EL (cell line): Measurements from ENCODE around the gene NARS2.
"Not testable (repeated sequence)": the region's sequence is repeated elsewhere in the genome, so short reads cannot be mapped to it uniquely, and the experiment has no call there.

Source experiments
- DNase-seq: peaks from one replicate; pipeline ENCODE4 v3.0.0-alpha.2; 2016

Gene NARS2

DNA sequence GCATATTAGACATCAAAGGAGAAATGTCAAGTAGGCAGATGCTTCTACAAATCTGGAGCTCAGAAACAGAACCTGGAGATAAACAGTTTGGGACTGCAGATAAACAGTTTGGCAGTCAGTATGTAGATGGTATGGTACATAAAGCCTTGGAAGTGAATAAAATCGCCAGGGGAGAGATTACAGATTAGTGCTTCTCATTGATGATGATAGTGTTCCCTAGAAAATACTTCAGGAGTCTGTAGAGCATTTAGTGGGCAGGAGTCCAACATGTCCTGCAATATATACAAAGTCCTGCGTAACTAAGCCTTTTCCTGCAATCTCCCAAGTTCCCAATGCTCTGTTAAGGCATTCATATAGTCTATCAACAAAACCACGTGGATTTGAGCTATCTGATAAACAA lies 35.2 kb downstream of the NARS2 start:
- DNase-seq: no peak

DNA sequence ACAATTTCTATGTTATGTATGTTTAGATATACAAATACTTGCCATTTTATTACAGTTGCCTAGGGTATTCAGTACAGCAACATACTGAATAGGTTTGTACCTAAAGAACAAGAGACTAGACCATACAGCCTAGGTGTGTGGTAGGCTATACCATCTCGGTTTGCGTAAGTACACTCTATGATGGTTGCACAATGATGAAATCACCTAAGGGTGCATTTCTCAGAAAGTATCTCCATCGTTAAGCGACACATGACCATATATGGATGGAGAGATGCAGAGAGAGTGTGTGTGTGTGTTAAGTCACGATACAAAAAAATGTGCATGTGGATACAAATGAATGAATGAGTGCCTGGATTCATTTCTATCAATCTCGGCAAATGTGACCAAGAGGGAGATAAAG lies 37.7 kb downstream of the NARS2 start:
- DNase-seq: no peak

- DNase-seq: peak; percentile 12
These were observed 38.7 kb downstream of the NARS2 start for GRCh38 chr11:78535920-78536319.

GRCh38 chr11:78535027-78535426 lies 39.6 kb downstream of the NARS2 start:
- no peak for DNase-seq

- no peak for DNase-seq
These were observed 41.3 kb downstream of the NARS2 start for GRCh38 chr11:78533399-78533798.

GRCh38 chr11:78532991-78533390 lies 41.7 kb downstream of the NARS2 start:
- DNase-seq: no peak

DNA sequence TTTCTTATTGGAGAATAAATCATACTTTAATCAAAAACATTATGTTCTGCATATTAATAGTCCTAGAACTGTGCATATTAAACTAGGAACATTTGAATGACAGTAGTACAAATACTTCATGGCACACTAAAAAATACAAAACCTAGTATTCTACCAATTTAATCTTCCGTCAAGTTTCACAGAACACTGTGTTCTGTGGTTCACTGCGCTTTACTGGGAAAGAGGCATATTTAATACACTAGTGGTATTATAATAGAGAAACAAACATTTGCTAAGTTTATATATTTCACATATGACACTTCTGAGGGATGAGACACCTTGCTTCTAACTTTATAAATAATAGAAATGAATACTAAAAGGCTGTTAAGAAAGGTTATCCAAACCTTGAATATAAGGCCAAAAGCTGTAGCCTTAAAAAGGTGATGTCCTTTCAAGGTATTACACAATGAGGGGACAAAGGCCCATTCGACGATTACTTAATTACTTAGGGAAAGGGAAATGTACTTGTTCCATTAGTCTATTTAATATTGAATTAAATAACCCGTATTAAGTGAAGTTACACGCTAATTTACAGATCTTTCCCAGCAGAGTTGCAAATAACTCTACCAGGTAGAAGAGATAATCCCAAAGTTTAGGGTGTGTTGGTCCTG lies 48.0 kb downstream of the NARS2 start:
- DNase-seq: no peak

DNA sequence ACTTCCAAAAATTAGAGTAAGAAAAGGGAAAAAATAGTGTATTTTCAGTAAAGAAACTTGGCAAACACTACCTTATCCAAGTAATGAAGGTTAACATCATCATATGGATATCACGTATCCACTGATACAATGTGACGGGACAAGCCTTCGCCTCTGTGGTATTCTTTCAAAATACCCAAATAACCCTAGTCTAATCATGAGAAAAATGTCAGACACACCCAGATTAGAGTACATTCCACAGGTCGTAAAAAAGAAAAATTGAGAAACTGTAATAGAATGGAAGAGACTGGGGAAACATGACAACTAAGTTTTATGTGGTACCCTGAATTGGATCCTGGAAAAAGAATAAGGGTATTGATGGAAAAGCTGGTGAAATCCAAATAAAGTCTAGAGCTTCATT lies 48.9 kb downstream of the NARS2 start:
- no peak for DNase-seq

GRCh38 chr11:78520230-78520629 lies 54.4 kb downstream of the NARS2 start:
- no peak for DNase-seq

DNA sequence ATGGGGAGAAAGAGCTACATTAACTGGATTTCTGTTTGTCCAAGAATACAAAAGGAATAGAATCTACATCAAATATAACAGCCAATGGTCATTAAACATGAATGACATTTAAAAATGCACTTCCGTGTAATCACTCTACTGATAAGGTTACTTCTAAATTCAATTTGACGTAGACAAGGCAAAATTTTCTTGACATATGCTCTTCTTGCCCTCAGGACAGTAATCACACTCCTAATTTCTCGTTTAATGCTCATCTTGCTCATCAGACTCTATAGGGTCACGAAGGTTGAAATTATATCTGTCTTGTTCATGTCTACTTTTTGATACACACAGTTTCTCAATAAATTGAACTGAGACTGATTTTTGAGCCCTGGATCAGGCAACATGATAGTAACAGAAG lies 58.4 kb downstream of the NARS2 start:
- DNase-seq: no peak

- no peak for DNase-seq
These were observed 59.7 kb downstream of the NARS2 start for GRCh38 chr11:78514922-78515502.

GRCh38 chr11:78513085-78513484 lies 61.6 kb downstream of the NARS2 start:
- not testable (repeated sequence) for DNase-seq

DNA sequence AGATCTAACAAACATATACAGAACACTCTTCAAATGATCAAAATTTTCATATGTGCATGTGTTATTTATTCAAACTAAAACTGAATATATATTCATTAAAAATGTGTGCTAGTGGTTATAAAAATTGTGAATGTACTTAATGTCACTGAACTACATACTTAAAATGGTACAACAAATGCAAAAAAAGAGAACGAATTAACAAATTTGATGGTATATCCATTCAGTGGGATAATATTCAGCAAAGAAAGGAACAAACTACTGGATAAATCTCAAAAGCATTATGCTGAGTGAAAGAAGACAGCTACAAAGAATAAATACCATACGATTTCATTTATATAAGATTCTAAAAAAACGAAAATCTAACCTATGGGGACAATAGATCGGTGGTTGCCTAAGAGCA lies 64.1 kb downstream of the NARS2 start:
- no peak for DNase-seq

GRCh38 chr11:78510025-78510596 lies 64.6 kb downstream of the NARS2 start:
- no peak for DNase-seq

- no peak for DNase-seq
These were observed 70.0 kb downstream of the NARS2 start for GRCh38 chr11:78504708-78505107.

DNA sequence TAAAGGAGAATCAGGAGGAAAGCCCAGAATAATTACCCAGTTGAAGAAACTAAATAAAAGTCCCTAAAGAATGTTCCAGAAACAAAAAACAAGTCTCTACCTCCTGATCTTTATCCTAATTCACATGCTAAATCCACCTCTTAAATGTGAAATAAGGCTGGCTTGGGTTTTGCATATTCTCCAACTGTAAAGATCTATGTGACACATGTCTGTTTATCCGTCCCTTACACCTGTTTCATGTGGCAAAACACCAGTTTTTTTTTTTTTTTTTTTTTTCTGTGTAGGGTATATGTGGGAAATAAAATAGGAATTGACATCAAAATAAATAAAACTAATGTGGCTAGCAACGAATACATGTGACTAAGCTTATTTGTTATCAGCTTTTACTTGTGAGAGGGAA lies 70.5 kb downstream of the NARS2 start:
- DNase-seq: no peak

GRCh38 chr11:78499971-78500370 lies 74.7 kb downstream of the NARS2 start:
- DNase-seq: peak; percentile 2

DNA sequence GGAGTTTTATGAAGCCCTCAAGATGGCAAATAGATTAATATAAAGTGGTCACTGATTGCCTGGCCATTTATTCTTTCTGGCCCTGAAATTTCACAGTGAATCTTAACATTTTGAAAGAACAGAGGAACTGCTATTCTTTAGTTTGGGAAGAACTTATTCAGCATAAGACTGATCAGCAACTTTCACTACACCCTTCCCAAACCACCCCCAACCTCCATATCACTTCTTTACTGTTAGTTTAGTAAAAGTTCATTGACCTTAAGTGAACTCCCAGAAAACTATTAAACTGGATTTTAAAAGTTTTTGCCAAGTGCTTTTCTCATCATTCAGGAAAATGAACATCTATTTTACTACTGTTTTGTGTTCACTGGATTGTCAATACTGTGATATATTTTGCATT lies 77.4 kb downstream of the NARS2 start:
- DNase-seq: no peak

DNA sequence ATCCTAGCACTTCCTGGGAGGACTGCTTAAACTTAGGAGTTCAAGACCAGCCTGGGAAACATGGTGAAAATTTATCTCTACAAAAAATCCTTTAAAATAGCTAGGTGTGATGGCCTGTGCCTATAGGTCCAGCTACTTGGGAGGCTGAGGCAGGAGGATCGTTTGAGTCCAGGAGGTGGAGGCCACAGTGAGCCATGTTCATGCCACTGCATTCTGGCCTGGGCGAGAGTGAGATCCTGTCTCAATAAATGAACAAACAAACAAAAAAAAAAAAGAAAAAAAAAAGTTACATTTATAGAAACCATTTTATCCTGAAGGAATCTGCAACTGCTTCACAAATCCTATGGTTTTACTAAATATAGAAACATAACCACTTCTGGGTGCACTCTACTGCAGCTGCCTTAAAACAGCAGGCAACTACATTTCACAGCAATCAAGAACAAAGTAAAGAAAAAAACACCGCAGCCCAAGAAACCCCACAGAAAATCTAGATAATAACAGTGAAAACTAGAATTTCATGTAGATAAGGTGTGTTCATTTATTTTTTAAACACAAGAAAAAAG lies 81.2 kb downstream of the NARS2 start:
- no peak for DNase-seq

GRCh38 chr11:78492973-78493372 lies 81.7 kb downstream of the NARS2 start:
- no peak for DNase-seq

DNA sequence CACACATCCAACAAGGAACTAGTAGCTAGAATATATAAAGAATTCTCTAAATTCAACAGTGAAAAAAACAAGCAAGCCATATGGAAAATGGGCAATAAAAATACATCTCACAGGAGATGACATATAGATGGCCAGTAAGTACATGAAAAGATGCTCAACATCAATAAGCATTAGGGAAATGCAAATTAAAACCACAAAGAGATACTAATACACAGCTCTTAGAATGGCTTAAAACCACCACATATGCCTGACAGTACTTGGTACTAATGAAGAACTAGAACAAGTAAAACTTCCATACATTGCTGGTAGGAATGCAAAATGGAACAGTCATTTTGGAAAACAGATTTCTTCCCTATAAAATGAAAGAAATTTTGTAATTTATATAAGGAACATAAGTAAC lies 85.5 kb downstream of the NARS2 start:
- no peak for DNase-seq

DNA sequence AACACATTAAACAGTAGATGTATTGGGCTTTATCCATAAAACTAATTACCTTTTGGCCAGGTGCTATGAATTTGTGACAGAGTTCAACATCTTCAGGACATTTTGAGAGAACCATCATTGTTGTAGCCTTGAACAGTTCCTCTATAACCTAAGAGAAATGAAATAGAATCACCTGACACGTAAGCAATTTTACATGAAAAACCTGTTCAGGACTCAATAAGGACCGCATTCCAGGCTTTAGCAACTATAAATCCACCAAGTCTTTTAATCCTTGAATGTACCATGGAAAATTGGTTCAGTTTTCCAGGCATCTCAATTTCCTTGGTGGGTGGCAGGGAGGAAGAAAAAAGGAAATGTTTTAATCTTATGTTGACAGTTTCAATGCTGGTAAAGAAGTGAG lies 96.1 kb downstream of the NARS2 start:
- DNase-seq: no peak

- no peak for DNase-seq
These were observed 98.6 kb downstream of the NARS2 start for GRCh38 chr11:78476066-78476465.

DNA sequence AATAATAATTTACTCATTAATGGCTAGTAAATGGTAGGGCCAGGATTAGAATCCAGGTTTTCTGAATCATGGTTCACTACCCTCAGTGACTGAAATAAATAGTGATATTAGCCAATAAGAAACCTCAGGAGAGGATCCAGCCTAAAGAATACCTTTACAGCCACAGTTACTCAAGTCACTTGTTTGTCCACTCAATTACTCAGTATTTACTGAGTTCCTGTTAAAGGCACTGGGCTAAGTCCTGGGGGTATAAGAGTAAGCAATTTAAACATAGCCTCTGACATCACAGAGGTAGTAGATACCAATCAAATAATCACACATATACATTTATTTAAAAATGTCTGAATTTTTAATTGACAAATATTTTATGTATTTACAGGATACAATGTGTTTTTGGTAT lies 100.2 kb downstream of the NARS2 start:
- DNase-seq: no peak

- DNase-seq: no peak
These were observed 101.8 kb downstream of the NARS2 start for GRCh38 chr11:78472905-78473304.
